GM18861 (cell line): ENCODE measurements around the gene THSD4.

Source experiments
- ATAC-seq: cut with Tn5 transposase; IDR thresholded peaks from one replicate; pipeline ENCODE4 v1.9.1; 2021; ENCODE audit not compliant: unreplicated experiment

THSD4 gene

GRCh38 chr15:71288348-71288955 lies 173.2 kb downstream of the THSD4 start:
- ATAC-seq, result no peak

GRCh38 chr15:71290002-71290401 lies 174.7 kb downstream of the THSD4 start:
- no peak for ATAC-seq

- ATAC-seq, result no peak
These were observed 175.8 kb downstream of the THSD4 start for GRCh38 chr15:71290881-71291635.

GRCh38 chr15:71291723-71292122 lies 176.5 kb downstream of the THSD4 start:
- ATAC-seq, result no peak

- no peak for ATAC-seq
These were observed 178.5 kb downstream of the THSD4 start for GRCh38 chr15:71293723-71294122.

- no peak for ATAC-seq
These were observed 179.1 kb downstream of the THSD4 start for GRCh38 chr15:71294251-71294910.

GRCh38 chr15:71294911-71295602 lies 179.8 kb downstream of the THSD4 start:
- no peak for ATAC-seq

GRCh38 chr15:71295603-71296314 lies 180.5 kb downstream of the THSD4 start:
- ATAC-seq, result no peak

GRCh38 chr15:71296315-71296679 lies 181.0 kb downstream of the THSD4 start:
- no peak for ATAC-seq

GRCh38 chr15:71301958-71302621 lies 186.8 kb downstream of the THSD4 start:
- ATAC-seq, result no peak

GRCh38 chr15:71302861-71303410 lies 187.7 kb downstream of the THSD4 start:
- ATAC-seq, result no peak

GRCh38 chr15:71303977-71304376 lies 188.7 kb downstream of the THSD4 start:
- ATAC-seq, result no peak

GRCh38 chr15:71304681-71305080 lies 189.4 kb downstream of the THSD4 start:
- no peak for ATAC-seq

GRCh38 chr15:71306538-71306937 lies 191.3 kb downstream of the THSD4 start:
- ATAC-seq, result no peak

- no peak for ATAC-seq
These were observed 197.0 kb downstream of the THSD4 start for GRCh38 chr15:71312194-71312708.

GRCh38 chr15:71312731-71313460 lies 197.6 kb downstream of the THSD4 start:
- no peak for ATAC-seq

GRCh38 chr15:71313806-71314205 lies 198.5 kb downstream of the THSD4 start:
- ATAC-seq, result no peak

- ATAC-seq, result no peak
These were observed 199.8 kb downstream of the THSD4 start for GRCh38 chr15:71314956-71315537.

- ATAC-seq, result no peak
These were observed 201.6 kb downstream of the THSD4 start for GRCh38 chr15:71316911-71317310.
